Neural crest cell (in vitro differentiated cells): ENCODE results near the gene PTPRS. TPM values are rescaled to one million over a fixed set of nuclear protein-coding genes. Genes with fewer than 3 reads are reported as not detected.
A peak's percentile ranks its signal among the peaks of the same experiment; 100 is the strongest.

Experiments used
- DNase-seq: peaks from one replicate; pipeline ENCODE4 v3.0.0; 2021; ENCODE audit warnings: low read depth, mixed read lengths, low spot score
- H3K27ac Mint-ChIP-seq: one replicate; pipeline ENCODE4 v1.8.0; 2021; ENCODE audit warnings: mild to moderate bottlenecking, mixed read lengths; ENCODE audit not compliant: unreplicated experiment
- H3K27me3 Mint-ChIP-seq: 2 replicates; pipeline ENCODE4 v1.8.0; 2021; ENCODE audit warnings: low read depth, mild to moderate bottlenecking, mixed read lengths
- H3K36me3 Mint-ChIP-seq: 2 replicates; pipeline ENCODE4 v1.8.0; 2021; ENCODE audit warnings: low read depth, mild to moderate bottlenecking, mixed read lengths
- H3K4me1 Mint-ChIP-seq: 2 replicates; pipeline ENCODE4 v1.8.0; 2021; ENCODE audit warnings: mixed read lengths
- H3K4me3 Mint-ChIP-seq: one replicate; pipeline ENCODE4 v1.8.0; 2021; ENCODE audit warnings: mild to moderate bottlenecking, mixed read lengths
- H3K9me3 Mint-ChIP-seq: 2 replicates; pipeline ENCODE4 v1.8.0; 2021; ENCODE audit warnings: mixed read lengths
- total RNA-seq: library from RNA; stranded (reverse); gene quantifications from 2 replicates; pipeline ENCODE4 v1.2.1, GENCODE V29; 2021
- TF ChIP-seq, protein P1 (sequence below): fragments of 200-600 bp; sonication (generic); conservative IDR thresholded peaks from 2 replicates; pipeline ENCODE4 v1.5.0; 2021; ENCODE audit warnings: antibody characterized with exemption, mild to moderate bottlenecking

Gene PTPRS
- total RNA-seq, 1 donor from 2014 or later: 357 TPM

DNA sequence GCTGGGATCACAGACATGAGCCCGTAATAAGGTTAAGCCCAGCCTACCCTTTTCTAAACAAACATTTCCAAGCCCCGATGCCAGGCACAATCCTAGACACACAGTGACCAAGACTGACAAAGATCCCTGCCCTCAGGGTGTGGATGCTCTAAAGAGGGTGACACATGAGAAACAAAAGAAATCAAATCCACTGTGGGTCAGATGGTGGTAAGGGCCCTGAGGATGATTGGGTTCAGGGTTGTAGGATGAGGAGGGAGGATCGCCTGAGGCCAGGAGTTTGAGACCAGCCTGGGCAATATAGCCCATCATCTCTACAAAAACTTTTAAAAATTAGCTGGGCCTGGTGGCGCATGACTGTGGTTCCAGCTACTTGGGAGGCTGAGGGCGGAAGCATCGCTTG is 44.6 kb downstream of the PTPRS start:
- Mint-ChIP-seq H3K4me1 (peaks cover 24% of the 10 kb centered on the region), H3K4me3 (peak overlapping the region; percentile 68), H3K36me3 (no peaks in the 10 kb centered on the region), H3K27ac (no peak overlapping the region), H3K27me3 (no peaks in the 10 kb centered on the region), H3K9me3 (no peaks in the 10 kb centered on the region)
- TF ChIP-seq, protein P1, sequence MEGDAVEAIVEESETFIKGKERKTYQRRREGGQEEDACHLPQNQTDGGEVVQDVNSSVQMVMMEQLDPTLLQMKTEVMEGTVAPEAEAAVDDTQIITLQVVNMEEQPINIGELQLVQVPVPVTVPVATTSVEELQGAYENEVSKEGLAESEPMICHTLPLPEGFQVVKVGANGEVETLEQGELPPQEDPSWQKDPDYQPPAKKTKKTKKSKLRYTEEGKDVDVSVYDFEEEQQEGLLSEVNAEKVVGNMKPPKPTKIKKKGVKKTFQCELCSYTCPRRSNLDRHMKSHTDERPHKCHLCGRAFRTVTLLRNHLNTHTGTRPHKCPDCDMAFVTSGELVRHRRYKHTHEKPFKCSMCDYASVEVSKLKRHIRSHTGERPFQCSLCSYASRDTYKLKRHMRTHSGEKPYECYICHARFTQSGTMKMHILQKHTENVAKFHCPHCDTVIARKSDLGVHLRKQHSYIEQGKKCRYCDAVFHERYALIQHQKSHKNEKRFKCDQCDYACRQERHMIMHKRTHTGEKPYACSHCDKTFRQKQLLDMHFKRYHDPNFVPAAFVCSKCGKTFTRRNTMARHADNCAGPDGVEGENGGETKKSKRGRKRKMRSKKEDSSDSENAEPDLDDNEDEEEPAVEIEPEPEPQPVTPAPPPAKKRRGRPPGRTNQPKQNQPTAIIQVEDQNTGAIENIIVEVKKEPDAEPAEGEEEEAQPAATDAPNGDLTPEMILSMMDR: no peak
- no peak for DNase-seq

DNA sequence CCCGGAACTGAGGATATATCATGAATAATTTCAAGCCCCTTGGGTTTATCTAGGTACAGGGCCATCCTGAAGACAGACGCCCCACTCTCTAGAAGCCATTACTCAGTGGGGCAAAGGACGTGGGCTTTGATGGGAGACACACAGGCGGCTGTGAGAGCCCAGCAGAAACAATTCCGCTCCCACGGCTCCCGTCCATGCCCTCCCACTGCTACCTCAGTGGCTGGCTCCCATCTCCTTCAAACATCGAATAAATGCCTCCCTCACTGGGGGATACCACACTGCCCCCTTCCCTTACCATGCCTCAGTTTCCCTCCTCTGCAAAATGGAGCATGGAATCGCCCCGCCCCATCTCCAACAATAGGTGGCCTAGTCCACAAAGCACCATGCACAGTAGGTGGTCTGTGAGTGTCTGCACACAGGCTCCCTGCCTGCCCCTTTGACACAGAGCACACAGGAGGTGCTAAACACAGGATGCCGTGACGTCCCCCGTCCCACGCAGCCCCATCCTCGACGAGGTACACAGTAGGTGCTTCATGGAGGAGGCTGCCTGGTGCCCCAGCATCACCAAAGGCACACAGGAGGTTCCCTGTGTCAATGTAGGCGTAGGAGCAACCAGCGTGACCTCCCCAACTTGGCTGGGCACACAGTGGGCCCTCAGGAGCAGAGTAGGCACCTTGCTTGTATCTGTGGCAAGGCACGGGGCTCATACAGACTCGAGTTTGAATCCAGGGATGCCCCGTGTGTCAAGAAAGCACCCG is 46.0 kb downstream of the PTPRS start:
- no peak for DNase-seq
- no peaks in the 10 kb centered on the region for H3K9me3 Mint-ChIP-seq
- no peaks in the 10 kb centered on the region for H3K27me3 Mint-ChIP-seq
- TF ChIP-seq, protein P1: no peak
- H3K27ac Mint-ChIP-seq: no peak overlapping the region
- H3K4me1 Mint-ChIP-seq: peaks cover 28% of the 10 kb centered on the region
- no peaks in the 10 kb centered on the region for H3K36me3 Mint-ChIP-seq
- peak overlapping the region; percentile 84 for H3K4me3 Mint-ChIP-seq

DNA sequence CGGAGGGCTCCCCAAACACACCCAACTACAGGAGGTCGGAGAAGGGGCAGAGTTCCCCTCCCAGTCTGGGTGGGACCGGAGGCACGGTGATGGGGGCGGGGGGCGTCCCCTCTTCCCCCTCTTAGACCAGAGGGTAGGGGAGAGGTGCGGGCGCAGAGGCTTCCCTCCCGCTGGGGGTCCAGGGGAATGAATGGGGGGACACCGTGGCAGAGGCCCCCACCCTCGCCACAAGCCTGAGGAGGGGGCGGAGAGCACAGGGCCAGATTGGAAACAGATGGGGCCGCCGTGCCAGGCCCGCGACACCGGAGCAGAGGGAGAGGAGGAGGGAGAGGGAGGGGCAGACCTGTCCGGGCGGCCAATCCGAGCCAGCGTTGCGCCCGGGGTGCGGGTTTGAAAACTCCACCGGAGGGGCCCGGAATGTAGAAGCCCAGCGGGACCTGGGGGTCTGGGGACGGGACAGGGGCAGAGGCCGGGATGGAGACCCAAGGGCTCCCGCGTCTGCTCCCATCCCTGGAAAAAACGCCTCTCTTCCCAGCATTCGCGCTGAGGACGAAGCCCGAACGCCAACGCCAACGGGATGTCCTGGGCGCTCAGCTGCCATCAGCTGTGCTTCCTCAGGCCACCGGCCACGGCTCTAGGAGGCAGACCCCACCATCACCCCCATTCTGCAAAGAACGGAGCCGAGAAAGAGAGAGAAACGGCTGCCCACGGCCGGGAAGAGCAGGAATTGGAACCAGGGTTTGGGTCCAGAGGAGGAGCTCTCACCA is 46.8 kb downstream of the PTPRS start:
- H3K27me3 Mint-ChIP-seq: no peaks in the 10 kb centered on the region
- TF ChIP-seq, protein P1: no peak
- peak; percentile 61 for DNase-seq
- H3K36me3 Mint-ChIP-seq: no peaks in the 10 kb centered on the region
- H3K9me3 Mint-ChIP-seq: no peaks in the 10 kb centered on the region
- H3K27ac Mint-ChIP-seq: no peak overlapping the region
- peak overlapping the region; percentile 84 for H3K4me3 Mint-ChIP-seq
- H3K4me1 Mint-ChIP-seq: peaks cover 35% of the 10 kb centered on the region

DNA sequence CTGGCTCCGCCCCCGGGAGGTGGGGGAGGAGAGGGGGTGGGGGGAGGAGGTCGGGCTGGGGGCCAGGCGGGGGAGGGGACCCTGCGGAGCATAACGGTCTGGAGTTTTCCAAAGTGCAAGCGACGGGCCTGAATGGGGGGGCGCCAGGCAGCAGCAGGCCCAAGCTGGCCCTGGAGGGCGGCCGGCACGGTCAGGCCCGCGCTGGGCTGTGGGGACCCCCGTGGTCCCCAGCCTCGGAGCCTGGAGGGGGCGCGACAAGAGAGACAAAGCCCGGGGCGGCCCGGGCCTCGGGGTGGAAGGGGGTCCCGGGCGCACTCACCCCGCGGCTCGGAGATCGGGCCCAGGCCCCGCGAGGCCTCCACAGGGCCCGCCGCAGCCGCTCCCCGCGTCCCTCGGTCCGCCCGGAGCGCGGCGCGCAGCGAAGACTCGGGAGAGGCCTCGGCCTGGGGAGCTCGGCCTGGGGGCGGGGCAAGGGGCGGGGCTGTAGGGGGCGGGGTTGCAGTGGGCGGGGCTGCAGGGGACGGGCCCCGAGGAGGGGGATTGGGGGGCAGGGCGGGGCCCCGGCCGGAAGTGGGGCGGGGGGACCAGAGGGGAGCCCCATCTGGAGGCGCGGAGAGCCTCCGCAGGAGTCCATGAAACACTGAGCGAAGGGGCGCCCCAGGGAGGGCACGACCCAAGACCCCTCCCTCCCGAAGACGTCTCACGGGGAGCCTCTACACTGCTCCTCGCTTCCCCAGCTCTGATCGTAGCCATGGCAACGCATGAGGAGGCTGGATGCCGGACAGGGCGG is 47.6 kb downstream of the PTPRS start:
- Mint-ChIP-seq H3K4me3 (peak overlapping the region; percentile 84), H3K27ac (no peak overlapping the region), H3K4me1 (peaks cover 38% of the 10 kb centered on the region), H3K36me3 (no peaks in the 10 kb centered on the region), H3K9me3 (no peaks in the 10 kb centered on the region), H3K27me3 (no peaks in the 10 kb centered on the region)
- TF ChIP-seq, protein P1: no peak
- peak; percentile 63 for DNase-seq

DNA sequence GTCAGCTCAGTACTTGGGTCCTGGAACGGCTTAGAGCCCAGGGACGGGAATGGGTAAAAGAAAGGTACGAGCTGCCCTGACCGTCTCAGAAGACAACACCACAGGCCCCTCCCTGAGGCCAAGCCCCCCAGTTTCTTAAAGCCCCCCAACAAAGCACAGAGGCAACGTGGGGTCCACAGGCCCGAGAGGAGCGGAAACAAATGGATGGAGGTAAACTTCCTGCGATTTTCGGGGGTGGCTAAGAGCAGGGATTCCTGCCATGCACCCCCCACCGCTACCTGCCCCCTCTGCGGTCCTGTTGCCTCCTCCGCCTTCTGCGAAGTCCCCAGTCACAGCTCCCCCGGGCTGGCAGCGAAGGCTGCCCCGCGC is 48.2 kb downstream of the PTPRS start:
- TF ChIP-seq, protein P1: no peak
- Mint-ChIP-seq H3K27me3 (no peaks in the 10 kb centered on the region), H3K4me3 (peak overlapping the region; percentile 84), H3K9me3 (no peaks in the 10 kb centered on the region), H3K4me1 (peaks cover 42% of the 10 kb centered on the region), H3K36me3 (no peaks in the 10 kb centered on the region), H3K27ac (no peak overlapping the region)
- no peak for DNase-seq
